GM23338 (cell line): ENCODE results near the gene ITGA7. TPM values are rescaled to one million over a fixed set of nuclear protein-coding genes. Genes with fewer than 3 reads are reported as not detected.
A peak's percentile ranks its signal among the peaks of the same experiment; 100 is the strongest.

Experiments
- ATAC-seq: fragments of 200-7000 bp; cut with Tn5 transposase; 3 replicates; pipeline ENCODE4 v1.9.1; 2020
- DNase-seq: peaks from one replicate; pipeline ENCODE4 v3.0.0-alpha.2; 2015; ENCODE audit warnings: low spot score
- H2AFZ ChIP-seq: fragments of 200-600 bp; sonication (generic); 2 replicates; pipeline ENCODE4 v1.8.0; 2016; ENCODE audit warnings: antibody characterized with exemption, mild to moderate bottlenecking, moderate library complexity
- H3F3A ChIP-seq: fragments of 200-600 bp; sonication (generic); replicated peaks from 2 replicates; pipeline ENCODE4 v1.8.0; 2017; ENCODE audit warnings: antibody characterized with exemption, mixed run types, low read depth
- H3K27ac ChIP-seq: fragments of 200-600 bp; sonication (generic); 2 replicates; pipeline ENCODE4 v1.6.1; 2016; ENCODE audit warnings: low read depth
- H3K27me3 ChIP-seq: fragments of 200-600 bp; sonication (generic); 2 replicates; pipeline ENCODE4 v1.8.0; 2016; ENCODE audit warnings: mild to moderate bottlenecking, mixed run types, moderate library complexity; ENCODE audit not compliant: insufficient read depth
- H3K36me3 ChIP-seq: fragments of 200-600 bp; sonication (generic); 2 replicates; pipeline ENCODE4 v1.8.0; 2016; ENCODE audit warnings: mild to moderate bottlenecking; ENCODE audit not compliant: insufficient read depth
- H3K4me1 ChIP-seq: fragments of 200-600 bp; sonication (generic); 2 replicates; pipeline ENCODE4 v1.8.0; 2016; ENCODE audit warnings: mild to moderate bottlenecking, moderate library complexity; ENCODE audit not compliant: insufficient read depth
- H3K4me2 ChIP-seq: fragments of 200-600 bp; sonication (generic); 2 replicates; pipeline ENCODE4 v1.7.1; 2017; ENCODE audit warnings: mixed run types
- H3K4me3 ChIP-seq: fragments of 200-600 bp; sonication (generic); 2 replicates; pipeline ENCODE4 v1.6.1; 2016; ENCODE audit warnings: mixed run types
- H3K79me2 ChIP-seq: fragments of 200-600 bp; sonication (generic); replicated peaks from 2 replicates; pipeline ENCODE4 v1.8.0; 2017; ENCODE audit warnings: mild to moderate bottlenecking; ENCODE audit not compliant: insufficient read depth
- H3K9me2 ChIP-seq: fragments of 200-600 bp; sonication (generic); 2 replicates; pipeline ENCODE4 v1.8.0; 2017; ENCODE audit not compliant: insufficient read depth
- H4K20me1 ChIP-seq: fragments of 200-600 bp; sonication (generic); replicated peaks from 2 replicates; pipeline ENCODE4 v1.8.0; 2017; ENCODE audit warnings: mild to moderate bottlenecking; ENCODE audit not compliant: insufficient read depth
- H3K27ac Mint-ChIP-seq: 2 replicates; pipeline ENCODE4 v1.8.0; 2020; ENCODE audit warnings: inconsistent platforms, mild to moderate bottlenecking, moderate library complexity, mixed read lengths
- H3K27me3 Mint-ChIP-seq: 3 replicates; pipeline ENCODE4 v1.8.0; 2022; ENCODE audit warnings: low read depth, mild to moderate bottlenecking, moderate library complexity, mixed read lengths, inconsistent platforms; ENCODE audit not compliant: insufficient read depth, poor library complexity
- H3K36me3 Mint-ChIP-seq: 3 replicates; pipeline ENCODE4 v1.8.0; 2021; ENCODE audit warnings: low read depth, mild to moderate bottlenecking, inconsistent platforms, moderate library complexity, mixed read lengths
- H3K4me1 Mint-ChIP-seq: 3 replicates; pipeline ENCODE4 v1.8.0; 2020; ENCODE audit warnings: mild to moderate bottlenecking, inconsistent platforms, mixed read lengths
- H3K4me3 Mint-ChIP-seq: 3 replicates; pipeline ENCODE4 v1.8.0; 2021; ENCODE audit warnings: moderate library complexity, mild to moderate bottlenecking, inconsistent platforms, mixed read lengths
- H3K9me3 Mint-ChIP-seq: 3 replicates; pipeline ENCODE4 v1.8.0; 2020; ENCODE audit warnings: moderate library complexity, mild to moderate bottlenecking, inconsistent platforms, mixed read lengths
- CREB1 ChIP-seq: fragments of 250-450 bp; sonication (Bioruptor Pico); IDR thresholded peaks from 2 replicates; pipeline ENCODE4 v1.5.0; 2020; ENCODE audit warnings: low read depth, mild to moderate bottlenecking, moderate library complexity
- CTCF ChIP-seq, 2 experiments: fragments of 200-600 bp in 1 of 2; sonication (generic) in 1 of 2; conservative IDR thresholded peaks; 2 replicates each; pipeline versions ENCODE4 v1.5.1 to v1.6.1; 2016 to 2017; ENCODE audit warnings: antibody characterized with exemption in 2 of 2, low read depth in 2 of 2, mild to moderate bottlenecking in 2 of 2, moderate library complexity in 1 of 2
- ETS1 ChIP-seq: IDR thresholded peaks from 2 replicates; pipeline ENCODE4 v1.6.1; 2016; ENCODE audit warnings: antibody characterized with exemption
- REST ChIP-seq: IDR thresholded peaks from one replicate; pipeline ENCODE4 v1.6.1; 2018; ENCODE audit warnings: antibody characterized with exemption; ENCODE audit not compliant: unreplicated experiment
- STAT1 ChIP-seq: IDR thresholded peaks from one replicate; pipeline ENCODE4 v1.6.1; 2016; ENCODE audit warnings: antibody characterized with exemption; ENCODE audit not compliant: unreplicated experiment
- polyA plus RNA-seq: library from polyadenylated mRNA; unstranded; fragments of >200 nt; fragmentation: Nextera tagmentation; extraction: Ambion mirVana; gene quantifications from 2 replicates; pipeline ENCODE4 v1.2.1, GENCODE V29; 2016
- total RNA-seq: library from RNA; depleted of rRNA; stranded (reverse); fragments of >200 nt; shearing (Covaris generic); gene quantifications from 2 replicates; pipeline ENCODE4 v1.2.3, GENCODE V29; 2014

Gene ITGA7
- total and polyA plus RNA-seq, 2 experiments from 2014 or later: 20.0 to 49.1 TPM

GRCh38 chr12:55743406-55744339 lies 36.0 kb upstream of the ITGA7 start:
- Mint-ChIP-seq H3K27me3 (peaks cover 10% of the 10 kb centered on the region), H3K4me3 (peak overlapping the region; percentile 94), H3K36me3 (peaks cover 20% of the 10 kb centered on the region), H3K27ac (peak overlapping the region; percentile 76), H3K9me3 (no peaks in the 10 kb centered on the region; the same call in 2 of the 3 replicates), H3K4me1 (peaks cover 48% of the 10 kb centered on the region)
- H3K9me2 ChIP-seq: 0 out of 2 replicates have a peak, but pooled peaks cover 4% of the 10 kb centered on the region
- H3K36me3 ChIP-seq: peaks cover 3% of the 10 kb centered on the region; the same call in 1 of the 2 replicates
- TF ChIP-seq REST: no peak
- TF ChIP-seq CTCF (conservative IDR thresholded peaks at IDR 0.05; ENCODE audit: low read depth in 2 of 2): peak in 1 of 2 experiments; percentile 27; a peak in 2 of 4 replicates
- TF ChIP-seq STAT1: no peak
- TF ChIP-seq CREB1 (CRISPR knock-in tag): no peak
- no peak for TF ChIP-seq ETS1
- H3K79me2 ChIP-seq: peaks cover 44% of the 10 kb centered on the region
- ATAC-seq (peak; percentile 0; the same call in 2 of the 3 replicates), DNase-seq (peak; percentile 78)
- 0 out of 2 replicates have a peak overlapping the region, but pooled peaks have one; percentile 32 for H3K27ac ChIP-seq
- H3K4me2 ChIP-seq: peak overlapping the region; percentile 85
- peaks cover 21% of the 10 kb centered on the region for H3F3A ChIP-seq
- peak overlapping the region; percentile 95 for H3K4me3 ChIP-seq
- H2AFZ ChIP-seq: no peak overlapping the region
- H3K27me3 ChIP-seq: no peaks in the 10 kb centered on the region
- peaks cover 14% of the 10 kb centered on the region; the same call in 1 of the 2 replicates for H4K20me1 ChIP-seq
- peaks cover 34% of the 10 kb centered on the region for H3K4me1 ChIP-seq
